Endothelial cell of umbilical vein (primary cell): Measurements from ENCODE around the gene SORCS2. TPM values are rescaled to one million over a fixed set of nuclear protein-coding genes. Genes with fewer than 3 reads are reported as not detected.

Source experiments
- BruUV-seq: library from RNA; stranded (reverse); fragments of 400-500 nt; replicated peaks from 2 replicates; lab custom pipeline; 2021; lab: Mats Ljungman, UMichigan
- CTCF ChIA-PET: fragments of 300-600, 350-600 bp; sonication (Branson Sonifier 250); formaldehyde crosslinking; loops from one replicate; lab custom pipeline; 2021; ENCODE audit warnings: antibody characterized with exemption, inconsistent platforms; lab: Charles Lee
- POLR2A ChIA-PET: fragments of 300-600, 350-600 bp; sonication (Branson Sonifier 250); formaldehyde crosslinking; loops from one replicate; lab custom pipeline; 2021; ENCODE audit warnings: antibody characterized with exemption, inconsistent platforms; lab: Charles Lee
- DNase-seq: peaks from one replicate; pipeline ENCODE4 v3.0.0-alpha.2; 2011; ENCODE audit warnings: low read depth, low spot score
- FAIRE-seq: peaks from 2 replicates; lab custom pipeline; 2011; peaks lifted over from hg19 to GRCh38; lab: Jason Lieb, UNC
- H2AFZ ChIP-seq: 2 replicates; pipeline ENCODE4 v1.6.0; 2012; ENCODE audit warnings: low read depth, low read length, control low read depth, inconsistent platforms
- H3K27ac ChIP-seq: 2 replicates; pipeline ENCODE4 v1.5.1; 2011; ENCODE audit warnings: low read depth, mild to moderate bottlenecking, control low read depth, low read length, moderate library complexity; ENCODE audit not compliant: insufficient read depth
- H3K27me3 ChIP-seq, 2 experiments: 2 replicates each; pipeline versions ENCODE4 v1.6.0 to v1.6.1; 2011; ENCODE audit warnings: low read length in 2 of 2, mixed read lengths in 1 of 2; ENCODE audit not compliant: control insufficient read depth in 2 of 2, insufficient read depth in 2 of 2
- H3K36me3 ChIP-seq, 2 experiments: 2 replicates in 1 of 2; 3 replicates in 1 of 2; pipeline ENCODE4 v1.5.1; 2011; ENCODE audit warnings: low read length in 2 of 2, mild to moderate bottlenecking in 1 of 2, moderate library complexity in 1 of 2; ENCODE audit not compliant: control insufficient read depth in 2 of 2, insufficient read depth in 2 of 2; ENCODE audit errors: extremely low read depth in 1 of 2
- H3K4me1 ChIP-seq: 3 replicates; pipeline ENCODE4 v1.5.1; 2011; ENCODE audit warnings: mild to moderate bottlenecking, low read length; ENCODE audit not compliant: control insufficient read depth, insufficient read depth; ENCODE audit errors: extremely low read depth
- H3K4me2 ChIP-seq: 2 replicates; pipeline ENCODE4 v1.6.1; 2011; ENCODE audit warnings: low read length, control low read depth, mixed read lengths; ENCODE audit not compliant: insufficient read depth
- H3K4me3 ChIP-seq, 3 experiments: fragments of 200-600 bp in 1 of 3; sonication (generic), shearing (Covaris generic) in 1 of 3; replicated peaks in 1 of 3; 2 replicates each; pipeline ENCODE4 v1.5.1; 2011 to 2016; ENCODE audit warnings: control low read depth in 3 of 3, low read length in 3 of 3, mild to moderate bottlenecking in 2 of 3, inconsistent platforms in 1 of 3, low read depth in 1 of 3, moderate library complexity in 1 of 3; ENCODE audit not compliant: insufficient read depth in 1 of 3
- H3K79me2 ChIP-seq: 2 replicates; pipeline ENCODE4 v1.6.0; 2012; ENCODE audit warnings: low read length, inconsistent platforms; ENCODE audit not compliant: control insufficient read depth, insufficient read depth
- H3K9ac ChIP-seq: replicated peaks from 2 replicates; pipeline ENCODE3; 2011; ENCODE audit warnings: low read length, control low read depth; ENCODE audit not compliant: insufficient read depth; ENCODE audit errors: extremely low read depth
- H3K9me1 ChIP-seq: replicated peaks from 3 replicates; pipeline ENCODE4 v1.6.0; 2011; ENCODE audit warnings: mild to moderate bottlenecking, low read length; ENCODE audit not compliant: control insufficient read depth, insufficient read depth; ENCODE audit errors: extremely low read depth
- H3K9me3 ChIP-seq: replicated peaks from 2 replicates; pipeline ENCODE4 v1.5.1; 2012; ENCODE audit warnings: low read length, inconsistent platforms; ENCODE audit not compliant: control insufficient read depth, insufficient read depth
- H4K20me1 ChIP-seq: replicated peaks from 2 replicates; pipeline ENCODE3; 2011; ENCODE audit warnings: mild to moderate bottlenecking, low read length; ENCODE audit not compliant: control insufficient read depth, insufficient read depth; ENCODE audit errors: extremely low read depth
- CTCF ChIP-seq, 2 donors: IDR thresholded peaks; 1 replicate in 1 of 2; 2 replicates in 1 of 2; pipeline ENCODE4 v1.5.1; 2011; ENCODE audit warnings: low read length in 2 of 2, mild to moderate bottlenecking in 2 of 2, moderate library complexity in 2 of 2, control low read depth in 1 of 2, inconsistent platforms in 1 of 2, low read depth in 1 of 2; ENCODE audit not compliant: insufficient read depth in 1 of 2; ENCODE audit errors: extremely low read depth in 1 of 2
- dilution Hi-C: fragments of 300-500 bp; cut with MboI; formaldehyde crosslinking; loops from one replicate; pipeline ENCODE4 v1.15.0; 2019; ENCODE audit warnings: low sequenced_read_pairs; ENCODE audit not compliant: extremely low pct_ligation_motif_present
- intact Hi-C: fragments of 100-400 bp; cut with micrococcal nuclease; formaldehyde crosslinking; loops from one replicate; pipeline ENCODE4 v1.10.0; 2022
- polyA plus RNA-seq, 4 experiments: library from polyadenylated mRNA; depleted of rRNA in 3 of 4; stranded (reverse) in 3 of 4; unstranded in 1 of 4; fragments of >200 nt; gene quantifications; 2 replicates each; pipeline versions ENCODE4 v1.2.1 to v1.2.3, GENCODE V29; 2011 to 2012; ENCODE audit warnings: missing spikeins in 1 of 4
- total RNA-seq: library from RNA; stranded (reverse); gene quantifications from 2 replicates; pipeline ENCODE4 v1.2.3, GENCODE V29; 2021

Gene SORCS2
- total and polyA plus RNA-seq, 2 donors (not counting 3 experiments of a cell fraction or from before 2014, with no cell fraction given) = not detected

- no peaks in the 10 kb centered on the region for H3K79me2 ChIP-seq
- POLR2A ChIA-PET = no interaction called here
- H2AFZ ChIP-seq = no peak overlapping the region
These were observed 563.7 kb downstream of the SORCS2 start for GRCh38 chr4:7756071-7756470.

More at GRCh38 chr4:7756071-7756470, 563.7 kb downstream of the SORCS2 start:
- H3K36me3 ChIP-seq = peaks cover 8 to 18% of the 10 kb centered on the region in 2 experiments
- CTCF ChIA-PET = no interaction called here
- dilution Hi-C loops = no loop called here
- H3K27me3 ChIP-seq = no peaks in the 10 kb centered on the region
- DNase-seq (no peak), FAIRE-seq (no peak)
- H3K4me1 ChIP-seq = peaks cover 9% of the 10 kb centered on the region
- no TSS peak for BruUV-seq
- no peaks in the 10 kb centered on the region for H4K20me1 ChIP-seq
- H3K9me3 ChIP-seq = no peaks in the 10 kb centered on the region
- H3K9me1 ChIP-seq = no peaks in the 10 kb centered on the region
- no peak for TF ChIP-seq CTCF (IDR thresholded peaks at IDR 0.05; ENCODE audit: extremely low read depth in 1 of 2, insufficient read depth in 1 of 2, low read depth in 1 of 2, low read length in 2 of 2)
- no peak overlapping the region for H3K9ac ChIP-seq
- H3K27ac ChIP-seq = no peak overlapping the region
- no peak overlapping the region for H3K4me2 ChIP-seq
- intact Hi-C loops = no loop called here
- no peak overlapping the region for H3K4me3 ChIP-seq
